AG10803 (cell line): ENCODE results near the gene PIGU.

Experiments
- DNase-seq: peaks from one replicate; pipeline ENCODE4 v3.0.0; 2010; ENCODE audit warnings: low read depth
- H3K4me3 ChIP-seq: 2 replicates; pipeline ENCODE4 v1.5.1; 2011; ENCODE audit warnings: mild to moderate bottlenecking, low read length, control low read depth
- TF ChIP-seq, protein P1 (sequence below): conservative IDR thresholded peaks from 2 replicates; pipeline ENCODE4 v1.5.1; 2011; ENCODE audit warnings: mild to moderate bottlenecking, low read length, control low read depth, inconsistent platforms

PIGU gene

GRCh38 chr20:34541917-34542316 is 135.0 kb downstream of the PIGU start:
- DNase-seq = no peak
- H3K4me3 ChIP-seq = no peak overlapping the region
- TF ChIP-seq, protein P1, sequence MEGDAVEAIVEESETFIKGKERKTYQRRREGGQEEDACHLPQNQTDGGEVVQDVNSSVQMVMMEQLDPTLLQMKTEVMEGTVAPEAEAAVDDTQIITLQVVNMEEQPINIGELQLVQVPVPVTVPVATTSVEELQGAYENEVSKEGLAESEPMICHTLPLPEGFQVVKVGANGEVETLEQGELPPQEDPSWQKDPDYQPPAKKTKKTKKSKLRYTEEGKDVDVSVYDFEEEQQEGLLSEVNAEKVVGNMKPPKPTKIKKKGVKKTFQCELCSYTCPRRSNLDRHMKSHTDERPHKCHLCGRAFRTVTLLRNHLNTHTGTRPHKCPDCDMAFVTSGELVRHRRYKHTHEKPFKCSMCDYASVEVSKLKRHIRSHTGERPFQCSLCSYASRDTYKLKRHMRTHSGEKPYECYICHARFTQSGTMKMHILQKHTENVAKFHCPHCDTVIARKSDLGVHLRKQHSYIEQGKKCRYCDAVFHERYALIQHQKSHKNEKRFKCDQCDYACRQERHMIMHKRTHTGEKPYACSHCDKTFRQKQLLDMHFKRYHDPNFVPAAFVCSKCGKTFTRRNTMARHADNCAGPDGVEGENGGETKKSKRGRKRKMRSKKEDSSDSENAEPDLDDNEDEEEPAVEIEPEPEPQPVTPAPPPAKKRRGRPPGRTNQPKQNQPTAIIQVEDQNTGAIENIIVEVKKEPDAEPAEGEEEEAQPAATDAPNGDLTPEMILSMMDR = no peak

- no peak overlapping the region for H3K4me3 ChIP-seq
- DNase-seq = no peak
- TF ChIP-seq, protein P1 = no peak
Observed at GRCh38 chr20:34541264-34541901, 135.5 kb downstream of the PIGU start.

DNA sequence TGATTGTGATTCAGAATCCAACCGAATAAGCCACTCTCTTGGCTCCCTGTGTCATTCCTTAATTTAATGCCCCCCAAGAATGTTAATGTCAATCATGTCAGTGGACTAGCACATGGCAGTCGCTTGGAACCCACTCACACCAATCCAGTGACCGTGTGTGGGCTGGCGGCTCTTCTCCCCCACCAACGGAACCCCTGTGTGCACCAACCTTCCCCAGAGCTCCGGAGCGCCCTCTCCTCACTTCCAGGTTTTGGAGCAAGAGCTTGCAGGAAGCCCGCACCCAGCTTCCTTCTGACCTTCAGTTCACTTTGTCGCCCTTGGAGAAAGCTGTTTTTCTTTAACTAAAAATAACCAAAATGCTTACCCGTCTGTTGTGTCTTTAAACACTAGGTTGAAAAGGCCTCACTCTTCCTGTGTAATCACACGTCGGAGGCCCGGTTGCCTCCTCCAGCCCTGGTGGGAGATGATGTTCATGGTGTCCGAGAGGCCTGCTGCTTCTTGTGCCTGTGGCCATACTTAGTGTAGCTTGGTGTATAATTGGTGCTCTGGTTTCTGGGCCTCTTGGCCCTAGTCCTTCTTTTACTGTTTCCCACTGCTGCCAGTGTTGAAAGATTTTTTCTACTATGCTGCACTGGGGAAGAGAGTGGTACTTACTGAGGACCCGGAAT is 136.2 kb downstream of the PIGU start:
- TF ChIP-seq, protein P1 = no peak
- no peak for DNase-seq
- H3K4me3 ChIP-seq = no peak overlapping the region

DNA sequence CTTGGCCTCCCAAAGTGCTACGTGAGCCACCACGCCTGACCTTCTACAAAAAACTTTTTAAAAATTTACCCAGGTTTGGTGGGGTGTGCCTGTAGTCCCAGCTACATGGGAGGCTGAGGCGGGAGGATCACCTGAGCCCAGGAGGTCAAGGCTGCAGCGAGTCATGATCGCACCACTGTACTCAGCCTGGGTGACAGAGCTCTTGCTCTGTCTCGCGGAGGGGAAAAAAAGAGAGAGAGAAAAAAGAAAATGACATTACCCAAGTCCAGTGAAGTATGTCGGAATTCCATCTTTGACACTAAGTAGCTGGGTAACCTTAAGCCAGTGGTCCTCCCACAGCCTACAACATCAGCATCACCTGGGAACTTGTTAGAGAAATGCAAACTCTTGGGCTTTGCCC is 137.1 kb downstream of the PIGU start:
- TF ChIP-seq, protein P1 = no peak
- H3K4me3 ChIP-seq = no peak overlapping the region
- no peak for DNase-seq

DNA sequence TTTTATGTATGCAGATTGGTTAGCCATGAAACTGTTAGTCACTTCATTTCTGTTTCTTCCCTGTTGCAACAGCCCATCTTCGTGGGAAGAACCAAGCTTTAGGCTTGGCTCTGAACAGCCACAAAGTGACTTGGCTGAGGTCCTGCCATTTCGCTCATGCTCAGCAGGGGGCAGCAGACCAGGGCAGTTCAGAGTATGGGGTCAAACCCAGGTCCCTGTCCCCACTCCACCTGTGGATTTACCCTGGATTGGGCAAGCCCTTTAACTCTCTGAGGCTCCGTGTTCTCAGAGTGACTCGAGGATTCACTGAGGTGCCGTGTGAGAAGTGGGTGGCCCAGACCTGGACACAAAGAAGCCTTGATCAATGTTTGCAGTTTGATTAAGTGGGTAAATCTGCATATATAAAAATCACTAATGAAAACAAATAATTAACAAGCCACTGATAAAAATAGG is 138.2 kb downstream of the PIGU start:
- TF ChIP-seq, protein P1 = peak; percentile 87
- no peak overlapping the region for H3K4me3 ChIP-seq
- DNase-seq = peak; percentile 82

GRCh38 chr20:34537651-34538050 is 139.2 kb downstream of the PIGU start:
- TF ChIP-seq, protein P1 = no peak
- H3K4me3 ChIP-seq = no peak overlapping the region

More at GRCh38 chr20:34537651-34538050, 139.2 kb downstream of the PIGU start:
- DNase-seq = no peak
